Liver (tissue), 9 donors: Measurements from ENCODE around the gene NTN5. TPM values are rescaled to one million over a fixed set of nuclear protein-coding genes. Genes with fewer than 3 reads are reported as not detected.

Source experiments
- DNase-seq: peaks from one replicate; pipeline ENCODE4 v3.0.0-alpha.2; 2017; ENCODE audit warnings: low spot score
- H3K27ac ChIP-seq, 2 donors: one replicate each; pipeline ENCODE4 v1.7.0; 2013; ENCODE audit warnings: inconsistent platforms in 2 of 2, low read length in 2 of 2, control low read depth in 1 of 2, low read depth in 1 of 2, mild to moderate bottlenecking in 1 of 2
- H3K27me3 ChIP-seq, 4 donors: one replicate each; pipeline versions ENCODE4 v1.6.1 to v1.7.0; 2013; ENCODE audit warnings: low read length in 3 of 4, inconsistent platforms in 1 of 4, mild to moderate bottlenecking in 1 of 4, moderate library complexity in 1 of 4; ENCODE audit not compliant: control insufficient read depth in 4 of 4, insufficient read depth in 4 of 4
- H3K36me3 ChIP-seq, 4 donors: one replicate each; pipeline versions ENCODE4 v1.6.1 to v1.7.0; 2013; ENCODE audit warnings: low read length in 3 of 4, mild to moderate bottlenecking in 3 of 4, low read depth in 1 of 4, moderate library complexity in 1 of 4; ENCODE audit not compliant: control insufficient read depth in 4 of 4, insufficient read depth in 3 of 4
- H3K4me1 ChIP-seq, 4 donors: one replicate each; pipeline versions ENCODE4 v1.6.1 to v1.7.0; 2013; ENCODE audit warnings: low read length in 3 of 4, mild to moderate bottlenecking in 3 of 4, moderate library complexity in 1 of 4; ENCODE audit not compliant: control insufficient read depth in 4 of 4, insufficient read depth in 4 of 4
- H3K4me3 ChIP-seq, 3 donors: one replicate each; pipeline versions ENCODE4 v1.6.1 to v1.7.0; 2013; ENCODE audit warnings: low read length in 3 of 3, control low read depth in 1 of 3, low read depth in 1 of 3, mild to moderate bottlenecking in 1 of 3
- H3K9ac ChIP-seq, 2 donors: one replicate each; pipeline ENCODE4 v1.7.0; 2013; ENCODE audit warnings: low read length in 2 of 2, mild to moderate bottlenecking in 2 of 2, moderate library complexity in 2 of 2, control low read depth in 1 of 2, low read depth in 1 of 2
- H3K9me3 ChIP-seq, 4 donors: one replicate each; pipeline versions ENCODE4 v1.6.1 to v1.7.0; 2013; ENCODE audit warnings: low read length in 3 of 4; ENCODE audit not compliant: control insufficient read depth in 4 of 4
- EGR1 ChIP-seq, 2 donors: IDR thresholded peaks; 2 replicates each; pipeline ENCODE4 v1.6.1; 2016 to 2018; ENCODE audit warnings: antibody characterized with exemption in 2 of 2, low read depth in 2 of 2
- FOXA1 ChIP-seq: IDR thresholded peaks from 2 replicates; pipeline ENCODE4 v1.6.1; 2016; ENCODE audit warnings: antibody characterized with exemption
- FOXA2 ChIP-seq: IDR thresholded peaks from 2 replicates; pipeline ENCODE4 v1.6.1; 2016; ENCODE audit warnings: antibody characterized with exemption
- GABPA ChIP-seq, 2 donors: IDR thresholded peaks in 1 of 2; conservative IDR thresholded peaks in 1 of 2; 2 replicates each; pipeline ENCODE4 v1.6.1; 2016; ENCODE audit warnings: antibody characterized with exemption in 2 of 2, mild to moderate bottlenecking in 1 of 2, moderate library complexity in 1 of 2
- HNF4G ChIP-seq: IDR thresholded peaks from 2 replicates; pipeline ENCODE4 v1.6.1; 2016; ENCODE audit warnings: antibody characterized with exemption
- NR2F2 ChIP-seq: IDR thresholded peaks from 2 replicates; pipeline ENCODE4 v1.6.1; 2016; ENCODE audit warnings: antibody characterized with exemption
- RAD21 ChIP-seq, 2 donors: IDR thresholded peaks; 2 replicates each; pipeline ENCODE4 v1.6.1; 2016; ENCODE audit warnings: antibody characterized with exemption in 2 of 2, mild to moderate bottlenecking in 2 of 2
- RXRA ChIP-seq, 2 donors: IDR thresholded peaks; 2 replicates each; pipeline ENCODE4 v1.6.1; 2017 to 2018; ENCODE audit warnings: antibody characterized with exemption in 2 of 2, mild to moderate bottlenecking in 1 of 2
- SP1 ChIP-seq: IDR thresholded peaks from 2 replicates; pipeline ENCODE4 v1.6.1; 2018; ENCODE audit warnings: antibody characterized with exemption, mild to moderate bottlenecking
- TAF1 ChIP-seq: conservative IDR thresholded peaks from 2 replicates; pipeline ENCODE4 v1.6.1; 2016; ENCODE audit warnings: antibody characterized with exemption, mild to moderate bottlenecking
- YY1 ChIP-seq: IDR thresholded peaks from 2 replicates; pipeline ENCODE4 v1.6.1; 2016; ENCODE audit warnings: antibody characterized with exemption, mild to moderate bottlenecking
- WGBS: extraction: QIAGEN DNeasy Blood & Tissue Kit; methylation state at CpG from one replicate; pipeline ENCODE4 v1.1.7; 2013; 5-methylcytosine and 5-hydroxymethylcytosine counted together
- polyA plus RNA-seq, 2 donors: library from polyadenylated mRNA; stranded (reverse) in 1 of 2; unstranded in 1 of 2; fragments of 200-250 nt in 1 of 2; fragments of >200 nt in 1 of 2; fragmentation: Nextera tagmentation in 1 of 2; extraction: Ambion mirVana in 1 of 2; gene quantifications; one replicate each; pipeline versions ENCODE4 v1.2.1 to v1.2.3, GENCODE V29; 2013 to 2015
- total RNA-seq, 2 donors: library from RNA; depleted of rRNA; stranded (reverse); fragments of >200 nt; gene quantifications; one replicate each; pipeline ENCODE4 v1.2.3, GENCODE V29; 2014
- TF ChIP-seq, protein P1 (sequence below): IDR thresholded peaks from 2 replicates; pipeline ENCODE4 v1.6.1; 2016; ENCODE audit warnings: antibody characterized with exemption, mild to moderate bottlenecking
- TF ChIP-seq, protein P2 (sequence below): IDR thresholded peaks from 2 replicates; pipeline ENCODE4 v1.6.1; 2016; ENCODE audit warnings: antibody characterized with exemption
- TF ChIP-seq, protein P3 (sequence below): fragments of 150-350 bp; IDR thresholded peaks from 2 replicates; pipeline ENCODE4 v1.5.1; 2017; ENCODE audit warnings: improper control_type of control experiment, low read depth, low read length; ENCODE audit not compliant: missing input control
- TF ChIP-seq, protein P4 (sequence below): IDR thresholded peaks from 2 replicates; pipeline ENCODE4 v1.6.1; 2016; ENCODE audit warnings: antibody characterized with exemption
- donor health status: healthy.
- donor health status: healthy.
- donor health status: healthy.
- donor health status: healthy.
- donor health status: healthy.

The NTN5 gene
- total and polyA plus RNA-seq, 4 donors: 0.08 to 0.09 TPM; not detected in 2

DNA sequence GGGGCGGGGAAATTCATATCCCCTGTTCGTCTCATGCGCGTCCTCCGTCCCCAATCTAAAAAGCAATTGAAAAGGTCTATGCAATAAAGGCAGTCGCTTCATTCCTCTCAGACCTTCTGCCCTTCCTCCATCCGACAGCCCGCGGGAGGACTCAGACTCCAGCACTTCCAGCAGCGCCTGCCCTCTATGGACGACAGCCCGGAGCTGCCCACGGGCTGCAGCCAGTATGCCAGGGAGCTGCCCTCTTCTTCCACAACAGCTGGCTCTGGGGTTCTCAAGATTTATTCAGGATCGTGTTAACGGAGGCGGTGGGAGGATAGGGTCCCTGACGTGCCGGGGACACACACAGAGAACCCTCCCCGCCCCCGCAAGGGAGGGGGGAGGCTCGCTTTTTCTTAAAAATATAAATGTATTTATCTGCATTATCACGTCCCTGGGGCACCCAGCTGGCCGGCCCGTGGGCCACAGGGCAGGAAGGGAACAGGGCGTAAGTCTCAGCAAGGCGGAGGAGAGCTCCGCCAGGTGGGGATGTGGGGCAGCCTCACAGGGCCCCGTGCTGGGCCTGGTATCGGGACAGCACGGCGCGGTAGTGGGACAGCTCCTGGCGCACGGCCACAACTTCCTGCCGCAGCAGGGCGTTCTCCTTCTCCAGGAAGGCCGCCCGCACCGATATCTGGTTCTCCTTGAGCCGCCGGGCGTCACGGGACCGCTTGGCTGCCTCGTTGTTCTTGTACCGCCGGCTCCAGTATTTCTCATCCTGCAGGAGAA lies 42.3 kb downstream of the NTN5 start:
- no peaks in the 10 kb centered on the region for H3K9me3 ChIP-seq
- no peaks in the 10 kb centered on the region for H3K27me3 ChIP-seq
- H3K9ac ChIP-seq: no peak overlapping the region
- DNase-seq: peak; percentile 77
- WGBS: 55% methylated on average over 47 of the region's 47 CpGs
- TF ChIP-seq SP1: peak; percentile 26
- no peak for TF ChIP-seq YY1
- peak overlapping the region in 1 of 2 donors; percentile 40 for H3K27ac ChIP-seq
- peaks cover 22 to 66% (median 41%) of the 10 kb centered on the region in 4 donors for H3K4me1 ChIP-seq
- H3K4me3 ChIP-seq: no peak overlapping the region
- peaks cover 0 to 7% (median 1%) of the 10 kb centered on the region in 4 donors for H3K36me3 ChIP-seq

DNA sequence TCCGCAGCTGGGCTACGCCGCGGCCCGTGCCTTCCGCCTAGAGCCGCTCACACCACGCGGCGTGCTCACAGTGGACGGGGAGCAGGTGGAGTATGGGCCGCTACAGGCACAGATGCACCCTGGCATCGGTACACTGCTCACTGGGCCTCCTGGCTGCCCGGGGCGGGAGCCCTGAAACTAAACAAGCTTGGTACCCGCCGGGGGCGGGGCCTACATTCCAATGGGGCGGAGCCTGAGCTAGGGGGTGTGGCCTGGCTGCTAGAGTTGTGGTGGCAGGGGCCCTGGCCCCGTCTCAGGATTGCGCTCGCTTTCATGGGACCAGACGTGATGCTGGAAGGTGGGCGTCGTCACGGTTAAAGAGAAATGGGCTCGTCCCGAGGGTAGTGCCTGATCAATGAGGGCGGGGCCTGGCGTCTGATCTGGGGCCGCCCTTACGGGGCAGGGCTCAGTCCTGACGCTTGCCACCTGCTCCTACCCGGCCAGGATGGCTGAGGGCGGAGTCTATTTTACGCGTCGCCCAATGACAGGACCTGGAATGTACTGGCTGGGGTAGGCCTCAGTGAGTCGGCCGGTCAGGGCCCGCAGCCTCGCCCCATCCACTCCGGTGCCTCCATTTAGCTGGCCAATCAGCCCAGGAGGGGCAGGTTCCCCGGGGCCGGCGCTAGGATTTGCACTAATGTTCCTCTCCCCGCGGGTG lies 43.1 kb downstream of the NTN5 start:
- Histone ChIP-seq H3K27me3 (no peaks in the 10 kb centered on the region), H3K4me1 (peaks cover 18 to 68% (median 44%) of the 10 kb centered on the region in 4 donors), H3K9ac (no peak overlapping the region), H3K27ac (peak overlapping the region in 1 of 2 donors; percentile 40), H3K9me3 (no peaks in the 10 kb centered on the region), H3K4me3 (no peak overlapping the region), H3K36me3 (peaks cover 0 to 7% (median 1%) of the 10 kb centered on the region in 4 donors)
- WGBS: 53% methylated on average over 48 of the region's 48 CpGs
- peak; percentile 75 for DNase-seq
- TF ChIP-seq RXRA (IDR thresholded peaks at IDR 0.05): no peak
- no peak for TF ChIP-seq GABPA (IDR thresholded peaks at IDR 0.05 in 1 of 2, conservative IDR thresholded peaks at IDR 0.05 in 1 of 2)
- TF ChIP-seq TAF1: no peak
- TF ChIP-seq FOXA2: no peak
- TF ChIP-seq SP1: no peak
- TF ChIP-seq, protein P1, sequence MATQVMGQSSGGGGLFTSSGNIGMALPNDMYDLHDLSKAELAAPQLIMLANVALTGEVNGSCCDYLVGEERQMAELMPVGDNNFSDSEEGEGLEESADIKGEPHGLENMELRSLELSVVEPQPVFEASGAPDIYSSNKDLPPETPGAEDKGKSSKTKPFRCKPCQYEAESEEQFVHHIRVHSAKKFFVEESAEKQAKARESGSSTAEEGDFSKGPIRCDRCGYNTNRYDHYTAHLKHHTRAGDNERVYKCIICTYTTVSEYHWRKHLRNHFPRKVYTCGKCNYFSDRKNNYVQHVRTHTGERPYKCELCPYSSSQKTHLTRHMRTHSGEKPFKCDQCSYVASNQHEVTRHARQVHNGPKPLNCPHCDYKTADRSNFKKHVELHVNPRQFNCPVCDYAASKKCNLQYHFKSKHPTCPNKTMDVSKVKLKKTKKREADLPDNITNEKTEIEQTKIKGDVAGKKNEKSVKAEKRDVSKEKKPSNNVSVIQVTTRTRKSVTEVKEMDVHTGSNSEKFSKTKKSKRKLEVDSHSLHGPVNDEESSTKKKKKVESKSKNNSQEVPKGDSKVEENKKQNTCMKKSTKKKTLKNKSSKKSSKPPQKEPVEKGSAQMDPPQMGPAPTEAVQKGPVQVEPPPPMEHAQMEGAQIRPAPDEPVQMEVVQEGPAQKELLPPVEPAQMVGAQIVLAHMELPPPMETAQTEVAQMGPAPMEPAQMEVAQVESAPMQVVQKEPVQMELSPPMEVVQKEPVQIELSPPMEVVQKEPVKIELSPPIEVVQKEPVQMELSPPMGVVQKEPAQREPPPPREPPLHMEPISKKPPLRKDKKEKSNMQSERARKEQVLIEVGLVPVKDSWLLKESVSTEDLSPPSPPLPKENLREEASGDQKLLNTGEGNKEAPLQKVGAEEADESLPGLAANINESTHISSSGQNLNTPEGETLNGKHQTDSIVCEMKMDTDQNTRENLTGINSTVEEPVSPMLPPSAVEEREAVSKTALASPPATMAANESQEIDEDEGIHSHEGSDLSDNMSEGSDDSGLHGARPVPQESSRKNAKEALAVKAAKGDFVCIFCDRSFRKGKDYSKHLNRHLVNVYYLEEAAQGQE: no peak
- no peak for TF ChIP-seq RAD21 (IDR thresholded peaks at IDR 0.05)
- TF ChIP-seq YY1: no peak
- no peak for TF ChIP-seq EGR1 (IDR thresholded peaks at IDR 0.05; ENCODE audit: low read depth in 2 of 2)
- TF ChIP-seq, protein P2, sequence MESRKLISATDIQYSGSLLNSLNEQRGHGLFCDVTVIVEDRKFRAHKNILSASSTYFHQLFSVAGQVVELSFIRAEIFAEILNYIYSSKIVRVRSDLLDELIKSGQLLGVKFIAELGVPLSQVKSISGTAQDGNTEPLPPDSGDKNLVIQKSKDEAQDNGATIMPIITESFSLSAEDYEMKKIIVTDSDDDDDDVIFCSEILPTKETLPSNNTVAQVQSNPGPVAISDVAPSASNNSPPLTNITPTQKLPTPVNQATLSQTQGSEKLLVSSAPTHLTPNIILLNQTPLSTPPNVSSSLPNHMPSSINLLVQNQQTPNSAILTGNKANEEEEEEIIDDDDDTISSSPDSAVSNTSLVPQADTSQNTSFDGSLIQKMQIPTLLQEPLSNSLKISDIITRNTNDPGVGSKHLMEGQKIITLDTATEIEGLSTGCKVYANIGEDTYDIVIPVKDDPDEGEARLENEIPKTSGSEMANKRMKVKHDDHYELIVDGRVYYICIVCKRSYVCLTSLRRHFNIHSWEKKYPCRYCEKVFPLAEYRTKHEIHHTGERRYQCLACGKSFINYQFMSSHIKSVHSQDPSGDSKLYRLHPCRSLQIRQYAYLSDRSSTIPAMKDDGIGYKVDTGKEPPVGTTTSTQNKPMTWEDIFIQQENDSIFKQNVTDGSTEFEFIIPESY: no peak

DNA sequence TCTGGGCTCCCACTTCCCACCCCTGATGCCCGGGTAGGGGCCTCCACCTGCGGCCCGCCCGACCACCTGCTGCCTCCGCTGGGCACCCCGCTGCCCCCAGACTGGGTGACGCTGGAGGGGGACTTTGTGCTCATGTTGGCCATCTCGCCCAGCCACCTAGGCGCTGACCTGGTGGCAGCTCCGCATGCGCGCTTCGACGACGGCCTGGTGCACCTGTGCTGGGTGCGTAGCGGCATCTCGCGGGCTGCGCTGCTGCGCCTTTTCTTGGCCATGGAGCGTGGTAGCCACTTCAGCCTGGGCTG lies 43.6 kb downstream of the NTN5 start:
- no peak overlapping the region for H3K27ac ChIP-seq
- 94% methylated on average over 22 of the region's 22 CpGs for WGBS
- H3K9me3 ChIP-seq: no peaks in the 10 kb centered on the region
- H3K9ac ChIP-seq: no peak overlapping the region
- H3K4me1 ChIP-seq: peaks cover 17 to 69% (median 43%) of the 10 kb centered on the region in 4 donors
- no peaks in the 10 kb centered on the region for H3K27me3 ChIP-seq
- peak; percentile 33 for DNase-seq
- H3K36me3 ChIP-seq: peaks cover 0 to 7% (median 1%) of the 10 kb centered on the region in 4 donors
- no peak overlapping the region for H3K4me3 ChIP-seq
- TF ChIP-seq HNF4G (no peak), FOXA1 (no peak), NR2F2 (no peak), RAD21 (IDR thresholded peaks at IDR 0.05) (no peak), SP1 (no peak)
- TF ChIP-seq, protein P3, sequence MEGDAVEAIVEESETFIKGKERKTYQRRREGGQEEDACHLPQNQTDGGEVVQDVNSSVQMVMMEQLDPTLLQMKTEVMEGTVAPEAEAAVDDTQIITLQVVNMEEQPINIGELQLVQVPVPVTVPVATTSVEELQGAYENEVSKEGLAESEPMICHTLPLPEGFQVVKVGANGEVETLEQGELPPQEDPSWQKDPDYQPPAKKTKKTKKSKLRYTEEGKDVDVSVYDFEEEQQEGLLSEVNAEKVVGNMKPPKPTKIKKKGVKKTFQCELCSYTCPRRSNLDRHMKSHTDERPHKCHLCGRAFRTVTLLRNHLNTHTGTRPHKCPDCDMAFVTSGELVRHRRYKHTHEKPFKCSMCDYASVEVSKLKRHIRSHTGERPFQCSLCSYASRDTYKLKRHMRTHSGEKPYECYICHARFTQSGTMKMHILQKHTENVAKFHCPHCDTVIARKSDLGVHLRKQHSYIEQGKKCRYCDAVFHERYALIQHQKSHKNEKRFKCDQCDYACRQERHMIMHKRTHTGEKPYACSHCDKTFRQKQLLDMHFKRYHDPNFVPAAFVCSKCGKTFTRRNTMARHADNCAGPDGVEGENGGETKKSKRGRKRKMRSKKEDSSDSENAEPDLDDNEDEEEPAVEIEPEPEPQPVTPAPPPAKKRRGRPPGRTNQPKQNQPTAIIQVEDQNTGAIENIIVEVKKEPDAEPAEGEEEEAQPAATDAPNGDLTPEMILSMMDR: no peak
- TF ChIP-seq, protein P4, sequence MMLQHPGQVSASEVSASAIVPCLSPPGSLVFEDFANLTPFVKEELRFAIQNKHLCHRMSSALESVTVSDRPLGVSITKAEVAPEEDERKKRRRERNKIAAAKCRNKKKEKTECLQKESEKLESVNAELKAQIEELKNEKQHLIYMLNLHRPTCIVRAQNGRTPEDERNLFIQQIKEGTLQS: no peak
